Stimulated activated CD8-positive, alpha-beta memory T cell treated with anti-CD3 and anti-CD28 coated beads, Interleukin-12 subunit alpha, Interleukin-12 subunit beta, amount 100 ng/mL, for 24 hours (primary cell): ENCODE results near the gene HCST.
"Not testable (repeated sequence)": the region's sequence is repeated elsewhere in the genome, so short reads cannot be mapped to it uniquely, and the experiment has no call there.

Experiments
- DNase-seq: peaks from one replicate; pipeline ENCODE4 v3.0.0-alpha.2; 2020; ENCODE audit errors: extremely low read depth

HCST gene

DNA sequence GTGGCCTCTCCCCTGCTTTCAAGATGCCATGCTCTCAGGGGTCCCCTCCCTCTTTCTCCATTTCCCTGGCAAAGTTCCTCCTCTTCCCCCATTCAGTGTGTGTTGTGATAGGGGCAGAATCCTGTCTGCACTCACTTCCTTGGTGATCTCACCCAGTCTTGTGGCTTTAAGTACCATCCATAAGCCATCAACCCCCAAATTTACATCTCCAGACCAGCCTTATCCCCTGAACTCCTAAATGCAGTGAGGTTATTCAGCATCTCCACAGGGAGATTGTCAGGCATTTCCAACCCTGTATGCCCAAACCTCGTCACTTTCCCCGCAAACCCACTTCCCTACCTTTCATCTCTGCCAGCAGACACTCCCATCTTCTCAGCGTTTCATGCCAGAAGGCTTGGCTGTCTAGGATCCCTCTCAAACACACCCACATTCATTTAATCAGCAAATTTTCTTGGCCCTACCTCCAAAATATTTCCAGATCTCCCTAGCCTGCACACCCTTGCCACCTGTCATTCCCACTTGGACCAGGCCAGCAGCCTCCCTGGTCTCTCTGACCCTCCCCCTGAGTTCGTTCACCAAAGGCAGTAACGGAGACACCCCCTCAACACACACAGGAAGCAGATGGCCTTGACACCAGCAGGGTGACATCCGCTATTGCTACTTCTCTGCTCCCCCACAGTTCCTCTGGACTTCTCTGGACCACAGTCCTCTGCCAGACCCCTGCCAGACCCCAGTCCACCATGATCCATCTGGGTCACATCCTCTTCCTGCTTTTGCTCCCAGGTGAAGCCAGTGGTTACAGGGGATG, at the start of gene HCST:
TSS of gene HCST (plus strand) at position 676 of the 808 bp plus-strand sequence. CDS start at position 741, 65 bp downstream.
- DNase-seq, result no peak

GRCh38 chr19:35853038-35853756, 49.1 kb upstream of the HCST start:
- no peak for DNase-seq

- DNase-seq, result no peak
Observed at GRCh38 chr19:35856546-35857149, 45.7 kb upstream of the HCST start, which contains the start of gene KIRREL2. TSS of gene KIRREL2 (plus strand) at chr19:35856911. CDS start at chr19:35857120, 209 bp downstream.

DNA sequence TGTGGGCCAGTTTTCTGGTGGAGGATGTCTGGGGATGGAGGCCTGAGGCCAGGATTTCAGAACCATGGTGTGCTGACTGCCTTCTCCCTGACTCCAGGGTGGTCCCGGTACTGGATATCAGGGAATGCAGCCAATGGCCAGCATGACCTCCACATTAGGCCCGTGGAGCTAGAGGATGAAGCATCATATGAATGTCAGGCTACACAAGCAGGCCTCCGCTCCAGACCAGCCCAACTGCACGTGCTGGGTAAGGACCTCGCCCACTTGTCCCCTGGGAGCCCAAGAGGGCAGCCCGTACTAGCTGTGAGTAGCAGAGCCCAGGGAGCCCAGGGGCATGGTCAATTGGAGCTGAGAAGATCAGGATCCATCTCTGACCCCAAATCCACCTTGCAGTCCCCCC, 44.0 kb upstream of the HCST start:
- no peak for DNase-seq

- no peak for DNase-seq
Observed at GRCh38 chr19:35859414-35859813, 42.9 kb upstream of the HCST start.

DNA sequence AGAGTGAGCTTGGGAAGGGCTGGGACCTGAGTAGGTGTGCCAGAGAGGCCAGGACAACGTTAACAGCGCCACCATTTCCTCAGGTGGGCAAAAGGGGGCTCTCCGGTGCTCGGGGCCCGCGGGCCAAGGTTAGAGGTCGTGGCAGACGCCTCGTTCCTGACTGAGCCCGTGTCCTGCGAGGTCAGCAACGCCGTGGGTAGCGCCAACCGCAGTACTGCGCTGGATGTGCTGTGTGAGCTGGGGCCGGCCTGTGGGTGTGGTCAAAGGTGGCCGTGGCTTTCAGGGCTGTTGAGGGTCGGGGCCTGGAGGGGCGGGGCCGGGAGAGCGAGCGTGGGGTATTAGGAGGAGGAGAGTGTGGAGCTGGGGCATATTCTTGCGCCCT, 41.9 kb upstream of the HCST start:
- no peak for DNase-seq

GRCh38 chr19:35860818-35861639, 41.3 kb upstream of the HCST start:
- no peak for DNase-seq

DNA sequence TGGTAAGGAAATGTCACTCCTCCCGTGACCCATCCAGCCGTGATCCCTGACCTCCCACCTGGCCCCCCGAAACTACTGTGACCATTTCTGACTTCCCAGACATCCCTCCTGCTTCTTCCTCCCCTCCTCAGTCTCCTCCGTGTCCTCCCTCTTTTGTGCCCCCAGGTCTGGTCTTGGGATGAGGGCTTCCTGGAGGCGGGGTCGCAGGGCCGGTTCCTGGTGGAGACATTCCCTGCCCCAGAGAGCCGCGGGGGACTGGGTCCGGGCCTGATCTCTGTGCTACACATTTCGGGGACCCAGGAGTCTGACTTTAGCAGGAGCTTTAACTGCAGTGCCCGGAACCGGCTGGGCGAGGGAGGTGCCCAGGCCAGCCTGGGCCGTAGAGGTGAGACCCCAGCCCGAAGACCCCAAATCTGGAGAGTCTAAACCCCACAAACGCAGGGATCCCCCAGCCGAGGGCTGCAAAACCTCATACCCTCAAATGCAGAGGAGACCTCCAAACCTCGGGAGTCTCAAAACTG, 40.6 kb upstream of the HCST start:
- DNase-seq, result no peak

DNA sequence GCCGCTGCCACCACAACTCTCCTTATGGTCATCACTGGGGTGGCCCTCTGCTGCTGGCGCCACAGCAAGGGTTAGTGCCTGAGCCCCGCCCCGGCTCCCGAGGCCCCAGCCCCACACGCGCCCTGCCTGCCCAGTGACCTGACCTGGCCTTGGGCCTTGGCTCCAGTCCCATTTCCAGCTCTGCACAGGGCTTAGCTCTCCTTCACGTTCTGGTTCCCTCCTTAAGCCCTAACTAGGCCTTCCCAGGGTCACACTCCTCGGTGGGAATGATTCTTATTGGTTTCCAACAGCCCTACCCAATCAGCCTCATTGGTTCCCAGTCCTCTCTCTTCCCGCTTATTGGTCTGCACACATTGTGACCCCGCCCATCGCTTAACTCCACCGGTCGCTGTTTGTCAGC, 39.8 kb upstream of the HCST start:
- no peak for DNase-seq

- DNase-seq, result no peak
Observed at GRCh38 chr19:35863018-35863417, 39.3 kb upstream of the HCST start.

GRCh38 chr19:35868172-35868822, 34.0 kb upstream of the HCST start, which contains the start of gene APLP1:
TSS of gene APLP1 (plus strand) at chr19:35868574. CDS start at chr19:35868637, 63 bp downstream.
- no peak for DNase-seq

DNA sequence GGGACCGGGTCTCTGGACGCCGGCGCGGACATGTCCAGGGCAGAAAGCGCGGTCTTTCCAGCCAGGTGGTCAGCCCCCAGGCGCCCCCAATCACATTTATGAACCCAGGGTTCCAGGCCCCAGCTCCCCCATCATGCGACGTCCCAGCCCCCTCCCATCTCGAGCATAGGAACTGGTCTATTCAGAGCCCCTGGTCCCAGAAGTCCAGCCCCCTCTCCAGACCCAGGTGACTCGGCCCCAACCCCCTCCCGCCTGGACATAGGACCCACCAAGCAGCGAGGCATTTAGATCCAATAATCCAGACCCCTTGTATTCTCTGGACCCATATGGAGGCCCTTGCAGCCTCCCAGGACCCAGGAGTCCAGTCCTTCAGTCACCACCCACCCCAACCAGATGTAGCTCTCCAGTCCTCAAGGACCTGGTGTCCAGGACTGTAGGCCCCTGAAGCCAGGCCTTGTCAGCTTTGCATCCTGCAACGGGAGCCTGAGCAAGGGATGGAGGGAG, 33.5 kb upstream of the HCST start:
- DNase-seq, result no peak

DNA sequence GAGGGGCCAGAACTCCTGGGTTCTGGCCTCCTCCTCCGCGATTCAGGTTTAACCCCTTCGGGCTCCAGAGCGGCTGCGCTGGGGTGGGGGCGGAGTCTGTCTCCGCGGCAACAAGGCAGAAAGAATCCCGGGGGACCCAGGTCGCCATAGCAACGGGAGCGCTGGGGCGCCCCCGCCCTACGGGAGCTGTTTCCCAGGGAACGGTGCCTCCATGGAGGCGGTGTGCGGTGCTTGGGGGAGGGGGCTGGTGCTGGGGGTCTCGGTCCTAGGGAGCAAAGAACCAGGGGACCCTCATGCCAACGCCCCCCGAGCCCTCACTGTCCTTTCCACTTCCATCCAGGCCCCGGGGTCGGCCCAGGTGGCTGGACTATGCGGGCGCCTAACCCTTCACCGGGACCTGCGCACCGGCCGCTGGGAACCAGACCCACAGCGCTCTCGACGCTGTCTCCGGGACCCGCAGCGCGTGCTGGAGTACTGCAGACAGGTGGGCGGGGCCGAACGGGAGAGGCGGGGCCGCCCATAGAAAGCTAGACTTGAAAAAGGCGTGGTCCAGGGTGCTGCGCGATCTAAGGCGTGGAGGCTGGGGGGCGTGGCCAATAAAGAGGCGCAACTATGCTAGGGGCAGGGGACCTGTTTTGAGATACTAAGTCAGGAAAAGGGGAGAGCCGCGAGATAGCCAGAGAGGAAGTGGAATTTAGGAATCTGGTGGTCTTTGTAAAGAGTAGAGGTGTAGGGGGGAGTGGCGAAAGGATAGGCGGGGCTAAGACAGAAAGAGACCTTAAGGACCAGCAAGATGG, 32.8 kb upstream of the HCST start:
- peak; percentile 53 for DNase-seq

DNA sequence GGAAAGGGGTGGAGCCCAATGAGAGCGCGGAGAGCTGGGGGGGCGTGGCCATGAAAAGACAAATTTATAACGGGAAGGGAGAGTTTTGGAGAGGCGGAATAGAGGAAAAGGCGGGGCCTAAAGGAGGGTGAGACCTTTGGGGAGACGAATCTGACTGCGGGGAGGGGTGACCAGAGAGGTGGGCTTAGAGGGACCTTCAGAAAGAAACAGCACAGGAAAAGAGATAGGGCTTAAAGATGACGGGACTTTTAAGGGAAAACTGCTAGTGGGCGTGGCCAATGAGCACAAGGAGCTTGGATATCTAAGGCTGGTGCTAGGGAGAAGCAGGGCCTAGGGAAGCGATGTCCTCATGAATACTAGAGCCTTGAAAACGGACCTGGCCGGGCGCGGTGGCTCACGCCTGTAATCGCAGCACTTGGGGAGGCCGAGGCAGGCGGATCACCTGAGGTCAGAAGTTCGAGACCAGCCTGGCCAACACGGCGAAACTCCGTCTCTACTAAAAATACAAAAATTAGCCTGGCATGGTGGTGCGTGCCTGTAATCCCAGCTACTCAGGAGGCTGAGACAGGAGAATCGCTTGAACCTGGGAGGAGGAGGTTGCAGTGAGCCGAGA, 32.1 kb upstream of the HCST start:
- not testable (repeated sequence) for DNase-seq

DNA sequence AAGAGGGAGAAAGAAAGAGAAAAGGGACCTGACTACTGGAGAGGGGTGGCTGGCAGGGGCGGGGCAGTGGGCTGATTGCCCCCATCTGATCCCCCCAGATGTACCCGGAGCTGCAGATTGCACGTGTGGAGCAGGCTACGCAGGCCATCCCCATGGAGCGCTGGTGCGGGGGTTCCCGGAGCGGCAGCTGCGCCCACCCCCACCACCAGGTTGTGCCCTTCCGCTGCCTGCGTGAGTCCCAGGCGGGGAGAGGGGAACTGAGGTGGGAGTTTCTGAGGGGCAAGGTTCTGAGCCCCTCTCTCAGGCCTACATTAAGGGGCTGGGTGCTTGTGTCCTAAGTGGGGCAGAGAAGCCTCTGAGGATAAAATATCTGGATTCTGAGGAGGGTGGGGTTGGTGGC, 31.5 kb upstream of the HCST start:
- no peak for DNase-seq

DNA sequence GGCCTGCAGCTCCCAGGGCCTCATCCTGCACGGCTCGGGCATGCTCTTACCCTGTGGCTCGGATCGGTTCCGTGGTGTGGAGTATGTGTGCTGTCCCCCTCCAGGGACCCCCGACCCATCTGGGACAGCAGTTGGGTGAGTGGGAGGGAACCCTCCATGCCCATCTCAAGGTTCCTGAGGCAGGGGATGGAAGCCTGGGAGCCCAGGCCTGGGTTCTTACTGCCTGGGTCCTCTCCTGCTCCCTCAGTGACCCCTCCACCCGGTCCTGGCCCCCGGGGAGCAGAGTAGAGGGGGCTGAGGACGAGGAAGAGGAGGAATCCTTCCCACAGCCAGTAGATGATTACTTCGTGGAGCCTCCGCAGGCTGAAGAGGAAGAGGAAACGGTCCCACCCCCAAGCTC, 30.7 kb upstream of the HCST start:
- no peak for DNase-seq

GRCh38 chr19:35872180-35872579, 30.1 kb upstream of the HCST start:
- DNase-seq, result no peak

- DNase-seq, result no peak
Observed at GRCh38 chr19:35874392-35874930, 27.9 kb upstream of the HCST start.

GRCh38 chr19:35879068-35879467, 23.3 kb upstream of the HCST start:
- DNase-seq, result no peak
